OCI-LY3 (cell line): ENCODE measurements around the gene MSI2.

Experiments used
- CTCF ChIP-seq: fragments of 200-600, 300-600 bp; sonication (generic); IDR thresholded peaks from 2 replicates; pipeline ENCODE4 v1.5.1; 2014; ENCODE audit warnings: antibody characterized with exemption, low read length, low read depth
- EZH2phosphoT487 ChIP-seq: fragments of 200-600 bp; shearing (Covaris generic); IDR thresholded peaks from 2 replicates; pipeline ENCODE4 v1.6.1; 2018; ENCODE audit warnings: antibody characterized with exemption, mixed run types, low read depth

GRCh38 chr17:57553991-57554825 is 297.9 kb downstream of the MSI2 start:
- TF ChIP-seq CTCF (no peak), EZH2phosphoT487 (no peak)
